ENCODE results near the gene BIRC6. TPM values are rescaled to one million over a fixed set of nuclear protein-coding genes. Genes with fewer than 3 reads are reported as not detected.
"Not testable (repeated sequence)": the region's sequence is repeated elsewhere in the genome, so short reads cannot be mapped to it uniquely, and the experiment has no call there.

The BIRC6 gene
- total RNA-seq, 4 donors from 2014 or later, result 97.4 to 259 (median 164) TPM

GRCh38 chr2:32523686-32524085 lies 166.9 kb downstream of the BIRC6 start:
- H3K27me3 ChIP-seq, result no peaks in the 10 kb centered on the region
- H3K36me3 ChIP-seq, result no peaks in the 10 kb centered on the region
- H3K4me1 ChIP-seq, result no peaks in the 10 kb centered on the region
- no peak overlapping the region for H3K27ac ChIP-seq
- no peak overlapping the region for H3K4me3 ChIP-seq
- no peak for DNase-seq
- intact Hi-C loops (cut with DNase I; ENCODE audit: low total_unique reads), result no loop called here
- TF ChIP-seq CTCF (IDR thresholded peaks at IDR 0.05) (no peak), POLR2A (IDR thresholded peaks at IDR 0.05) (no peak)
- no peaks in the 10 kb centered on the region for H3K9me3 ChIP-seq

- no peaks in the 10 kb centered on the region for H3K27me3 ChIP-seq
- no peaks in the 10 kb centered on the region for H3K4me1 ChIP-seq
- TF ChIP-seq POLR2A (IDR thresholded peaks at IDR 0.05), result no peak
- no peak overlapping the region for H3K27ac ChIP-seq
- intact Hi-C loops (cut with DNase I; ENCODE audit: low total_unique reads), result no loop called here
- H3K4me3 ChIP-seq, result no peak overlapping the region
- no peaks in the 10 kb centered on the region for H3K36me3 ChIP-seq
- DNase-seq, result no peak
- H3K9me3 ChIP-seq, result peaks cover 0 to 3% of the 10 kb centered on the region in 2 donors
Observed at GRCh38 chr2:32532341-32532740, 175.5 kb downstream of the BIRC6 start.

- Histone ChIP-seq H3K27me3 (no peaks in the 10 kb centered on the region), H3K4me3 (no peak overlapping the region), H3K4me1 (no peaks in the 10 kb centered on the region), H3K36me3 (no peaks in the 10 kb centered on the region), H3K9me3 (peaks cover 0 to 3% of the 10 kb centered on the region in 2 donors), H3K27ac (no peak overlapping the region)
- DNase-seq, result no peak
- intact Hi-C loops (cut with DNase I; ENCODE audit: low total_unique reads), result no loop called here
- TF ChIP-seq POLR2A (IDR thresholded peaks at IDR 0.05) (no peak), CTCF (IDR thresholded peaks at IDR 0.05) (no peak)
Observed at GRCh38 chr2:32532961-32533360, 176.1 kb downstream of the BIRC6 start.

- Histone ChIP-seq H3K27me3 (no peaks in the 10 kb centered on the region), H3K36me3 (no peaks in the 10 kb centered on the region), H3K4me1 (no peaks in the 10 kb centered on the region), H3K4me3 (no peak overlapping the region), H3K27ac (no peak overlapping the region), H3K9me3 (peaks cover 0 to 3% of the 10 kb centered on the region in 2 donors)
- intact Hi-C loops (cut with DNase I; ENCODE audit: low total_unique reads), result no loop called here
- no peak for TF ChIP-seq POLR2A (IDR thresholded peaks at IDR 0.05)
- TF ChIP-seq CTCF (IDR thresholded peaks at IDR 0.05), result no peak
- DNase-seq, result no peak
Observed at GRCh38 chr2:32534831-32535230, 178.0 kb downstream of the BIRC6 start.

GRCh38 chr2:32538735-32539134 lies 181.9 kb downstream of the BIRC6 start:
- no peaks in the 10 kb centered on the region for H3K4me1 ChIP-seq
- H3K36me3 ChIP-seq, result peaks cover 0 to 2% of the 10 kb centered on the region in 2 donors
- no peak for DNase-seq
- H3K27me3 ChIP-seq, result no peaks in the 10 kb centered on the region
- H3K9me3 ChIP-seq, result peaks cover 0 to 3% of the 10 kb centered on the region in 2 donors
- intact Hi-C loops (cut with DNase I; ENCODE audit: low total_unique reads), result no loop called here
- TF ChIP-seq CTCF (IDR thresholded peaks at IDR 0.05) (no peak), POLR2A (IDR thresholded peaks at IDR 0.05) (no peak)
- H3K27ac ChIP-seq, result no peak overlapping the region
- no peak overlapping the region for H3K4me3 ChIP-seq

GRCh38 chr2:32552483-32552882 lies 195.7 kb downstream of the BIRC6 start:
- H3K4me3 ChIP-seq; DNase-seq; H3K36me3 ChIP-seq; H3K4me1 ChIP-seq; H3K27ac ChIP-seq; intact Hi-C loops (cut with DNase I; ENCODE audit: low total_unique reads); H3K9me3 ChIP-seq; H3K27me3 ChIP-seq: not testable (repeated sequence)

All from uterus (tissue), 4 donors.